Lower leg skin (tissue), 4 donors: ENCODE results near the gene YOD1. TPM values are rescaled to one million over a fixed set of nuclear protein-coding genes. Genes with fewer than 3 reads are reported as not detected.

Experiments
- DNase-seq, 2 donors: peaks; one replicate each; pipeline ENCODE4 v3.0.0-alpha.2; 2019; ENCODE audit warnings: low spot score in 2 of 2
- H3K4me3 ChIP-seq: fragments of 200-600 bp; sonication (generic); 2 replicates; pipeline ENCODE4 v1.5.1; 2017; ENCODE audit warnings: mild to moderate bottlenecking, low read depth; ENCODE audit not compliant: poor library complexity, severe bottlenecking
- CTCF ChIP-seq, 3 donors: fragments of 450-650 bp; IDR thresholded peaks; one replicate each; pipeline ENCODE4 v1.5.1; 2016; ENCODE audit warnings: antibody characterized with exemption in 3 of 3, mild to moderate bottlenecking in 3 of 3, moderate library complexity in 2 of 3
- POLR2A ChIP-seq, 2 donors: fragments of 450-650 bp; IDR thresholded peaks; one replicate each; pipeline ENCODE4 v1.6.1; 2016 to 2017; ENCODE audit warnings: antibody characterized with exemption in 2 of 2, mild to moderate bottlenecking in 1 of 2, moderate library complexity in 1 of 2
- WGBS, 2 donors: methylation state at CpG; one replicate each; pipeline ENCODE4 v1.1.5; 2018; 5-methylcytosine and 5-hydroxymethylcytosine counted together
- intact Hi-C: fragments of 100-400 bp; cut with DNase I; formaldehyde crosslinking; loops from one replicate; pipeline ENCODE4 v1.15.0; 2023; ENCODE audit warnings: low total_unique reads
- total RNA-seq, 4 donors: library from RNA; depleted of rRNA; stranded (reverse); fragments of >200 nt; gene quantifications; one replicate each; pipeline ENCODE4 v1.1.0, GENCODE V29; 2016

YOD1 gene
- total RNA-seq, 4 donors from 2014 or later: 47.5 to 91.8 (median 65.5) TPM

GRCh38 chr1:207018707-207019106, 32.3 kb downstream of the YOD1 start:
- intact Hi-C loops: no loop called here
- 84 to 92% methylated on average over 4 of the region's 4 CpGs for WGBS, 2 donors
- no peak for TF ChIP-seq POLR2A (IDR thresholded peaks at IDR 0.05)
- no peak for TF ChIP-seq CTCF (IDR thresholded peaks at IDR 0.05)

GRCh38 chr1:207017615-207018559, 33.1 kb downstream of the YOD1 start:
- no peak overlapping the region for H3K4me3 ChIP-seq
- TF ChIP-seq CTCF (IDR thresholded peaks at IDR 0.05) (no peak), POLR2A (IDR thresholded peaks at IDR 0.05) (no peak)
- peak in 1 of 2 donors; percentile 76 for DNase-seq
- 38 to 49% methylated on average over 7 of the region's 7 CpGs for WGBS, 2 donors
- intact Hi-C loops: no loop called here

More at GRCh38 chr1:207018707-207019106, 32.3 kb downstream of the YOD1 start:
- DNase-seq: no peak
- no peak overlapping the region for H3K4me3 ChIP-seq

GRCh38 chr1:207015791-207016190, 35.2 kb downstream of the YOD1 start:
- DNase-seq: no peak
- no peak overlapping the region for H3K4me3 ChIP-seq
- intact Hi-C loops: no loop called here
- WGBS, 2 donors: 83 to 91% methylated on average over 3 of the region's 3 CpGs
- TF ChIP-seq POLR2A (IDR thresholded peaks at IDR 0.05) (no peak), CTCF (IDR thresholded peaks at IDR 0.05) (no peak)

GRCh38 chr1:207014728-207015127, 36.3 kb downstream of the YOD1 start:
- TF ChIP-seq CTCF (IDR thresholded peaks at IDR 0.05): no peak
- no peak for TF ChIP-seq POLR2A (IDR thresholded peaks at IDR 0.05)
- intact Hi-C loops: no loop called here
- WGBS, 2 donors: 88 to 91% methylated on average over 3 of the region's 3 CpGs
- no peak for DNase-seq
- H3K4me3 ChIP-seq: no peak overlapping the region

GRCh38 chr1:207013321-207014085, 37.5 kb downstream of the YOD1 start:
- DNase-seq: no peak
- intact Hi-C loops: no loop called here
- H3K4me3 ChIP-seq: no peak overlapping the region
- 91 to 95% methylated on average over 6 of the region's 6 CpGs for WGBS, 2 donors
- TF ChIP-seq POLR2A (IDR thresholded peaks at IDR 0.05) (no peak), CTCF (IDR thresholded peaks at IDR 0.05) (no peak)
